ENCODE data around the gene FAM240A.
"Not testable (repeated sequence)": the region's sequence is repeated elsewhere in the genome, so short reads cannot be mapped to it uniquely, and the experiment has no call there.

- not testable (repeated sequence) for TF ChIP-seq POLR2A, CTCF, EP300 (IDR thresholded peaks at IDR 0.05)
These were observed 25.1 kb upstream of the FAM240A start for GRCh38 chr3:46587268-46587667.

Measured in ovary (tissue), 3 donors.